ENCODE measurements around the gene CASS4.

DNA sequence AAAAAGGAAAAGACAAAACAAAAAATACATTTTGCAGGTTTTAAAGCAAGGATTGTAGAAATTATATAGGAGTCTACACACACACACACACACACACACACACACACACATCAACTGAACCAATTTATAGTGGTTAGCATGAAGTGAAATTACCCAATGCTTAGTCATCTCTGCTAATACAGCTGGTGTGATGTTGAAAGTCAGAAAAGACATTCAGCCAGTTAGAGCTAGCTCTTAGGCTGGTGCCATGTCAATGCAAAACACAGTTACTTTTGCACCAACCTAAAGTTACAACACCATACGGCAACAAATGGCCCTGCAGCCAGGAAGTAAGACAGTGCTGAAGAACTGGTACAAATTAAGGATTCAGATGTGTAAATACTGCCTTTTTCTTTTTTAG lies 38.1 kb upstream of the CASS4 start:
- TF ChIP-seq, protein P1, sequence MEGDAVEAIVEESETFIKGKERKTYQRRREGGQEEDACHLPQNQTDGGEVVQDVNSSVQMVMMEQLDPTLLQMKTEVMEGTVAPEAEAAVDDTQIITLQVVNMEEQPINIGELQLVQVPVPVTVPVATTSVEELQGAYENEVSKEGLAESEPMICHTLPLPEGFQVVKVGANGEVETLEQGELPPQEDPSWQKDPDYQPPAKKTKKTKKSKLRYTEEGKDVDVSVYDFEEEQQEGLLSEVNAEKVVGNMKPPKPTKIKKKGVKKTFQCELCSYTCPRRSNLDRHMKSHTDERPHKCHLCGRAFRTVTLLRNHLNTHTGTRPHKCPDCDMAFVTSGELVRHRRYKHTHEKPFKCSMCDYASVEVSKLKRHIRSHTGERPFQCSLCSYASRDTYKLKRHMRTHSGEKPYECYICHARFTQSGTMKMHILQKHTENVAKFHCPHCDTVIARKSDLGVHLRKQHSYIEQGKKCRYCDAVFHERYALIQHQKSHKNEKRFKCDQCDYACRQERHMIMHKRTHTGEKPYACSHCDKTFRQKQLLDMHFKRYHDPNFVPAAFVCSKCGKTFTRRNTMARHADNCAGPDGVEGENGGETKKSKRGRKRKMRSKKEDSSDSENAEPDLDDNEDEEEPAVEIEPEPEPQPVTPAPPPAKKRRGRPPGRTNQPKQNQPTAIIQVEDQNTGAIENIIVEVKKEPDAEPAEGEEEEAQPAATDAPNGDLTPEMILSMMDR (IDR thresholded peaks at IDR 0.05 in 2 of 3, conservative IDR thresholded peaks at IDR 0.05 in 1 of 3; ENCODE audit: insufficient read depth in 2 of 3, low read depth in 1 of 3, low read length in 3 of 3), result no peak
- no peak for TF ChIP-seq POU5F1 (IDR thresholded peaks at IDR 0.05; ENCODE audit: borderline replicate concordance, low read depth, low read length, partially characterized antibody)
- TF ChIP-seq, protein P2, sequence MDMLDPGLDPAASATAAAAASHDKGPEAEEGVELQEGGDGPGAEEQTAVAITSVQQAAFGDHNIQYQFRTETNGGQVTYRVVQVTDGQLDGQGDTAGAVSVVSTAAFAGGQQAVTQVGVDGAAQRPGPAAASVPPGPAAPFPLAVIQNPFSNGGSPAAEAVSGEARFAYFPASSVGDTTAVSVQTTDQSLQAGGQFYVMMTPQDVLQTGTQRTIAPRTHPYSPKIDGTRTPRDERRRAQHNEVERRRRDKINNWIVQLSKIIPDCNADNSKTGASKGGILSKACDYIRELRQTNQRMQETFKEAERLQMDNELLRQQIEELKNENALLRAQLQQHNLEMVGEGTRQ (CRISPR knock-in tag; IDR thresholded peaks at IDR 0.05), result no peak
- TF ChIP-seq, protein P3, sequence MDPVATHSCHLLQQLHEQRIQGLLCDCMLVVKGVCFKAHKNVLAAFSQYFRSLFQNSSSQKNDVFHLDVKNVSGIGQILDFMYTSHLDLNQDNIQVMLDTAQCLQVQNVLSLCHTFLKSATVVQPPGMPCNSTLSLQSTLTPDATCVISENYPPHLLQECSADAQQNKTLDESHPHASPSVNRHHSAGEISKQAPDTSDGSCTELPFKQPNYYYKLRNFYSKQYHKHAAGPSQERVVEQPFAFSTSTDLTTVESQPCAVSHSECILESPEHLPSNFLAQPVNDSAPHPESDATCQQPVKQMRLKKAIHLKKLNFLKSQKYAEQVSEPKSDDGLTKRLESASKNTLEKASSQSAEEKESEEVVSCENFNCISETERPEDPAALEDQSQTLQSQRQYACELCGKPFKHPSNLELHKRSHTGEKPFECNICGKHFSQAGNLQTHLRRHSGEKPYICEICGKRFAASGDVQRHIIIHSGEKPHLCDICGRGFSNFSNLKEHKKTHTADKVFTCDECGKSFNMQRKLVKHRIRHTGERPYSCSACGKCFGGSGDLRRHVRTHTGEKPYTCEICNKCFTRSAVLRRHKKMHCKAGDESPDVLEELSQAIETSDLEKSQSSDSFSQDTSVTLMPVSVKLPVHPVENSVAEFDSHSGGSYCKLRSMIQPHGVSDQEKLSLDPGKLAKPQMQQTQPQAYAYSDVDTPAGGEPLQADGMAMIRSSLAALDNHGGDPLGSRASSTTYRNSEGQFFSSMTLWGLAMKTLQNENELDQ (CRISPR knock-in tag; IDR thresholded peaks at IDR 0.05; ENCODE audit: borderline replicate concordance), result no peak
- TF ChIP-seq TEAD2 (tag; IDR thresholded peaks at IDR 0.05), result no peak
- no peak for TF ChIP-seq MYC (IDR thresholded peaks at IDR 0.05; ENCODE audit: low read depth, low read length)
- no peak for TF ChIP-seq MYC (CRISPR knock-in tag; IDR thresholded peaks at IDR 0.05; ENCODE audit: borderline replicate concordance, low read depth)
- no peak for TF ChIP-seq ZNF311 (CRISPR knock-in tag; IDR thresholded peaks at IDR 0.05)
- no peak for TF ChIP-seq SIN3A (IDR thresholded peaks at IDR 0.05; ENCODE audit: borderline replicate concordance in 2 of 2, control insufficient read depth in 1 of 2, low read depth in 2 of 2, low read length in 2 of 2)
- no peak for TF ChIP-seq BRCA1 (IDR thresholded peaks at IDR 0.05)
- no peak for TF ChIP-seq BRCA1 (CRISPR knock-in tag; IDR thresholded peaks at IDR 0.05)
- no peak for TF ChIP-seq PTTG1 (tag; IDR thresholded peaks at IDR 0.05; ENCODE audit: low read depth)
